Suprapubic skin (tissue), 4 donors: ENCODE measurements around the gene ACTR1A.

Experiments
- CTCF ChIP-seq, 2 donors: fragments of 200-600 bp in 1 of 2; fragments of 450-650 bp in 1 of 2; sonication (generic) in 1 of 2; IDR thresholded peaks; one replicate each; pipeline ENCODE4 v1.5.1; 2016 to 2019; ENCODE audit warnings: antibody characterized with exemption in 2 of 2, mild to moderate bottlenecking in 1 of 2, moderate library complexity in 1 of 2
- EP300 ChIP-seq: sonication (generic); formaldehyde crosslinking; IDR thresholded peaks from one replicate; pipeline ENCODE4 v1.6.1; 2017; ENCODE audit warnings: antibody characterized with exemption
- POLR2A ChIP-seq, 2 donors: fragments of 450-650 bp; IDR thresholded peaks; one replicate each; pipeline ENCODE4 v1.6.1; 2017; ENCODE audit warnings: antibody characterized with exemption in 2 of 2, mild to moderate bottlenecking in 2 of 2, moderate library complexity in 2 of 2
- POLR2AphosphoS5 ChIP-seq, 3 donors: sonication (generic); formaldehyde crosslinking; IDR thresholded peaks; one replicate each; pipeline ENCODE4 v1.6.1; 2017; ENCODE audit warnings: antibody characterized with exemption in 3 of 3

- TF ChIP-seq POLR2A (IDR thresholded peaks at IDR 0.05): no peak
- no peak for TF ChIP-seq POLR2AphosphoS5 (IDR thresholded peaks at IDR 0.05)
- no peak for TF ChIP-seq CTCF (IDR thresholded peaks at IDR 0.05)
- no peak for TF ChIP-seq EP300
Measured at GRCh38 chr10:102491136-102491535, 11.4 kb downstream of the ACTR1A start.
